GM04503 (cell line): ENCODE data around the gene ART1.

Source experiments
- DNase-seq: peaks from one replicate; pipeline ENCODE4 v3.0.0-alpha.2; 2012; ENCODE audit warnings: low read depth

The ART1 gene

GRCh38 chr11:3666023-3666530 lies 21.1 kb downstream of the ART1 start:
- DNase-seq = no peak

GRCh38 chr11:3667149-3668035 lies 22.5 kb downstream of the ART1 start:
- DNase-seq = no peak

- no peak for DNase-seq
Measured at GRCh38 chr11:3669128-3669527, 24.2 kb downstream of the ART1 start.

- no peak for DNase-seq
Measured at GRCh38 chr11:3669742-3670183, 24.8 kb downstream of the ART1 start.

GRCh38 chr11:3671334-3672254 lies 26.7 kb downstream of the ART1 start, which contains the start of gene CHRNA10:
TSS of gene CHRNA10 (minus strand) at chr11:3671384. CDS start at chr11:3671312, 72 bp downstream.
- DNase-seq = no peak

GRCh38 chr11:3674189-3674588 lies 29.3 kb downstream of the ART1 start:
- DNase-seq = no peak

GRCh38 chr11:3675971-3676370 lies 31.0 kb downstream of the ART1 start:
- no peak for DNase-seq

- DNase-seq = no peak
Measured at GRCh38 chr11:3679077-3679476, 34.1 kb downstream of the ART1 start.

- no peak for DNase-seq
Measured at GRCh38 chr11:3683039-3683438, 38.1 kb downstream of the ART1 start.

GRCh38 chr11:3684129-3684818 lies 39.3 kb downstream of the ART1 start:
- DNase-seq = no peak

GRCh38 chr11:3684819-3685172 lies 39.9 kb downstream of the ART1 start:
- no peak for DNase-seq

GRCh38 chr11:3685923-3686322 lies 41.0 kb downstream of the ART1 start:
- DNase-seq = no peak

GRCh38 chr11:3686751-3687150 lies 41.8 kb downstream of the ART1 start:
- no peak for DNase-seq

- DNase-seq = no peak
Measured at GRCh38 chr11:3700410-3700809, 55.5 kb downstream of the ART1 start.

- DNase-seq = no peak
Measured at GRCh38 chr11:3700910-3701309, 56.0 kb downstream of the ART1 start.

- DNase-seq = no peak
Measured at GRCh38 chr11:3703383-3703782, 58.5 kb downstream of the ART1 start.

GRCh38 chr11:3707176-3707575 lies 62.2 kb downstream of the ART1 start:
- no peak for DNase-seq

GRCh38 chr11:3709977-3710376 lies 65.0 kb downstream of the ART1 start:
- DNase-seq = no peak

GRCh38 chr11:3710485-3711259 lies 65.7 kb downstream of the ART1 start:
- DNase-seq = no peak

- no peak for DNase-seq
Measured at GRCh38 chr11:3712274-3712673, 67.3 kb downstream of the ART1 start.
